ENCODE results near the gene CKS2.

CKS2 gene

GRCh38 chr9:89313842-89314241, 2.8 kb downstream of the CKS2 start:
- no peaks in the 10 kb centered on the region for H3K27me3 ChIP-seq (ENCODE audit: control insufficient read depth in 1 of 2, insufficient read depth in 2 of 2, low read length in 2 of 2)
- H3K9me3 ChIP-seq (ENCODE audit: low read length): no peaks in the 10 kb centered on the region
- H3K4me3 ChIP-seq (ENCODE audit: low read depth in 1 of 2, low read length in 2 of 2): no peak overlapping the region
- no peaks in the 10 kb centered on the region for H3K36me3 ChIP-seq (ENCODE audit: insufficient read depth, low read length)
- no peak overlapping the region for H3K27ac ChIP-seq (ENCODE audit: low read depth, low read length)
- peaks cover 28% of the 10 kb centered on the region for H3K4me1 ChIP-seq (ENCODE audit: insufficient read depth, low read length)
- no peak overlapping the region for H3K9ac ChIP-seq (ENCODE audit: low read length)

- H3K9ac ChIP-seq (ENCODE audit: low read length): no peak overlapping the region
- H3K4me1 ChIP-seq (ENCODE audit: insufficient read depth, low read length): peaks cover 28% of the 10 kb centered on the region
- no peak overlapping the region for H3K4me3 ChIP-seq (ENCODE audit: low read depth in 1 of 2, low read length in 2 of 2)
- H3K27ac ChIP-seq (ENCODE audit: low read depth, low read length): no peak overlapping the region
- no peaks in the 10 kb centered on the region for H3K36me3 ChIP-seq (ENCODE audit: insufficient read depth, low read length)
- H3K27me3 ChIP-seq (ENCODE audit: control insufficient read depth in 1 of 2, insufficient read depth in 2 of 2, low read length in 2 of 2): no peaks in the 10 kb centered on the region
- no peaks in the 10 kb centered on the region for H3K9me3 ChIP-seq (ENCODE audit: low read length)
Observed at GRCh38 chr9:89314955-89315354, 4.0 kb downstream of the CKS2 start.

DNA sequence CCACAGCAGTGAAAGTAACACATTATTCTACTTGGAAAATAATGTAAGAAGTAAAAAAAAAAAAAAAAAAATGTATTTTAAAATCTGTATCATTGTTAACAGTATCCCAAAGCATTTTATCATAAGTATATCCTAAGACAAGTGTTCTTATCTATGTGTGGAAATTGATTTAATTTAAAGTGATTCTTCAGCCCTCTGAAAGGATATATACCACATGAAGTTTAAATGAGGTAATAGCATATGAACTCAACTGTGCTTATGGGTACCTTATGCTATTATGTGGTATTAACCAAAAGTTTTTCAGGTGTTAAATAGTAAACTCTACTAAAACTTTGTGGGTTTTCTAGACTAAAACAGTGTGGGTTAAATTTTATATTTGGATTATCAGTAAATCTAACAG, 4.5 kb downstream of the CKS2 start:
- no peaks in the 10 kb centered on the region for H3K9me3 ChIP-seq (ENCODE audit: low read length)
- H3K27me3 ChIP-seq (ENCODE audit: control insufficient read depth in 1 of 2, insufficient read depth in 2 of 2, low read length in 2 of 2): no peaks in the 10 kb centered on the region

DNA sequence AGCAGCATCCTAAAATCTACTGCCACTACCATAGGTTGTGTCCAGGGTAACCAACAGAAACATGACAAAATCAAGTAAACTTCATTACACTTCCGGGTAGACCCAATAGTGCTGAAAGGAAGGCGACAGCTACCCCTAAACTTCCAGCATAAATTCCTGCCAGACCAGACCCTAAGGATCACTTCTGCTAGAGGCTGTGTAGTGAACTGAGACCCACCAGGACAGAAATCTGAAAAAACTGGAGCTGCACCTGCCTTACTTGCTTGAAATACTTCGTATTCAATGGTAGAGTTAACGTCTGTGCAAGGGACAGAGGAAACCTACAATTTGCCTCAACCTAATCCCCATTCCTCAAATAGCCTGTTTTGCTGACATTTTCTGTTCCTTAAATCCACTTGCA, 6.3 kb downstream of the CKS2 start:
- Histone ChIP-seq H3K27me3 (ENCODE audit: control insufficient read depth in 1 of 2, insufficient read depth in 2 of 2, low read length in 2 of 2) (no peaks in the 10 kb centered on the region), H3K4me1 (ENCODE audit: insufficient read depth, low read length) (peaks cover 28% of the 10 kb centered on the region), H3K27ac (ENCODE audit: low read depth, low read length) (no peak overlapping the region), H3K9me3 (ENCODE audit: low read length) (no peaks in the 10 kb centered on the region), H3K9ac (ENCODE audit: low read length) (no peak overlapping the region), H3K36me3 (ENCODE audit: insufficient read depth, low read length) (no peaks in the 10 kb centered on the region), H3K4me3 (ENCODE audit: low read depth in 1 of 2, low read length in 2 of 2) (no peak overlapping the region)

More for the DNA sequence above, 4.5 kb downstream of the CKS2 start:
- H3K9ac ChIP-seq (ENCODE audit: low read length): no peak overlapping the region
- no peaks in the 10 kb centered on the region for H3K36me3 ChIP-seq (ENCODE audit: insufficient read depth, low read length)
- no peak overlapping the region for H3K27ac ChIP-seq (ENCODE audit: low read depth, low read length)
- peaks cover 33% of the 10 kb centered on the region for H3K4me1 ChIP-seq (ENCODE audit: insufficient read depth, low read length)
- no peak overlapping the region for H3K4me3 ChIP-seq (ENCODE audit: low read depth in 1 of 2, low read length in 2 of 2)

DNA sequence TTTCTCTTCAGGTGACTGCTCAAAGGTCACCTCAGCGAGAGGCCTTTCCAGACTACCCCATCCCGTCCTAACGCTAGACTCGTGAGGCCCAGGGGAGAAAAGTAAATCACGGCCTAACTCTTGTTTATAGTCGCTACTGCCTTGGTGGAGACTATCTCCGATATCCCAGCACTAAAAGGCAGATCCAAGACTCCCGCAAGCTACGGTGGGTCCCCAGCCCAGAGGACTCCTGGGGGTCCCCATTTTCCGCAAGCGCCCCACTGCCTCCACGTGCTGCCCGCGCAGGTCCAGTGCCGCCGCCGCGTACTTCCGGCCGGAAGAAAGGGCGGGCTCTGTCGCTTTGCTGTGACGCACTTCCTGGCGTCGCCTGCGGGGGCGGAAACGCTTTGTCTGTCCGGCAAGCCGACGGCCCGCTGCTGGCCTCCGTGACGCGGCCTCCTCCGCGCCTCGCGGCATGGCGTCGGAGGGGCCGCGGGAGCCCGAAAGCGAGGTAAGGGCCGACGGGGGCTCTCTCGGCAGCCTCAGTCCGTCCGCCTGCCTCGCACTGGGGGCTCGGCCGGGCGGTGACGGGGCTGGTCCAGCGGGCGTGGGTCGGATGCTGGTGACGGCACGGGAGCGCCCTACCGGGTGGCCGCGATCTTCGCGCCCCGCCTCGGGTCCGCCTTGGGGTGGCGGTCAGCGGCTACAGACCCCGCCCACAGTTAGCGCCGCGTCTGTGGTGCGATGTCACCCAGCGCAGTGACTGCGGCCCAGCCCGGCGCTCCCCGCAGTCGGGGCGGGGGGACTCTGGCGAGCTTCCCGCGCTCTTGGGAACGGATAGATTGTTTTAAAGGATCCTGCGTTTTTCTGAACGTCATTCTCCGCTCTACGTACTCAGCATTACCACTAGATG, 7.4 kb downstream of the CKS2 start, which contains the start of gene SECISBP2:
TSS of gene SECISBP2 (plus strand) at position 378 of the 892 bp plus-strand sequence. CDS start at position 455, 77 bp downstream.
- Histone ChIP-seq H3K4me3 (ENCODE audit: low read depth in 1 of 2, low read length in 2 of 2) (peak within 1 kb of the TSS; percentile 65 to 69), H3K9ac (ENCODE audit: low read length) (peak within 1 kb of the TSS; percentile 82), H3K36me3 (ENCODE audit: insufficient read depth, low read length) (no peaks in the 10 kb centered on the region), H3K4me1 (ENCODE audit: insufficient read depth, low read length) (peaks cover 30% of the 10 kb centered on the region), H3K9me3 (ENCODE audit: low read length) (no peaks in the 10 kb centered on the region), H3K27me3 (ENCODE audit: control insufficient read depth in 1 of 2, insufficient read depth in 2 of 2, low read length in 2 of 2) (no peaks in the 10 kb centered on the region), H3K27ac (ENCODE audit: low read depth, low read length) (peak within 1 kb of the TSS; percentile 92)

- peaks cover 30% of the 10 kb centered on the region for H3K4me1 ChIP-seq (ENCODE audit: insufficient read depth, low read length)
- H3K27ac ChIP-seq (ENCODE audit: low read depth, low read length): peak overlapping the region; percentile 92
- no peaks in the 10 kb centered on the region for H3K9me3 ChIP-seq (ENCODE audit: low read length)
- H3K36me3 ChIP-seq (ENCODE audit: insufficient read depth, low read length): no peaks in the 10 kb centered on the region
- peak overlapping the region; percentile 62 for H3K9ac ChIP-seq (ENCODE audit: low read length)
- H3K4me3 ChIP-seq (ENCODE audit: low read depth in 1 of 2, low read length in 2 of 2): peak overlapping the region; percentile 65 to 69
- no peaks in the 10 kb centered on the region for H3K27me3 ChIP-seq (ENCODE audit: control insufficient read depth in 1 of 2, insufficient read depth in 2 of 2, low read length in 2 of 2)
Observed at GRCh38 chr9:89319015-89319905, 8.3 kb downstream of the CKS2 start.

DNA sequence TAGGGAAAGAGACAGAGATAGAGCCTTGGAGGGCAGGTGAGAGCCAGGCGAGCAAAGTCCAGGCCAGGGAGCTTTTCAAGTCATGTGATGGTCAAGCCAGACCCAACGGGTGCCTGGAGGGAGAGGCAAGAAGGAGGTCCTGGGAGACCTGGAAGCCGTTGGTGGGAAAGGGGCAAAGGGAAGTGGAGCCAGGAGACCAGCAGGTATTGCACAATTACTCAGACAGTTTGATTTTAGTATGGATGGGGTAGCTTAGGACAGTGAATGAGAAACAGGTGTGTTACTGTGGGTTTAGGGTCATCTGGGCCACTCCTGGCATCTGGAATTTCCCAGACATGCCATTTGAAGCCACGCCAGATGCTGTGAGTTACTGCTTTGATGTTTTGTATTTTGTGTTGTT, 12.4 kb downstream of the CKS2 start:
- H3K9ac ChIP-seq (ENCODE audit: low read length): no peak overlapping the region
- no peak overlapping the region for H3K27ac ChIP-seq (ENCODE audit: low read depth, low read length)
- H3K4me1 ChIP-seq (ENCODE audit: insufficient read depth, low read length): peaks cover 24% of the 10 kb centered on the region
- no peaks in the 10 kb centered on the region for H3K9me3 ChIP-seq (ENCODE audit: low read length)
- H3K36me3 ChIP-seq (ENCODE audit: insufficient read depth, low read length): peaks cover 3% of the 10 kb centered on the region
- H3K27me3 ChIP-seq (ENCODE audit: control insufficient read depth in 1 of 2, insufficient read depth in 2 of 2, low read length in 2 of 2): no peaks in the 10 kb centered on the region
- no peak overlapping the region for H3K4me3 ChIP-seq (ENCODE audit: low read depth in 1 of 2, low read length in 2 of 2)

DNA sequence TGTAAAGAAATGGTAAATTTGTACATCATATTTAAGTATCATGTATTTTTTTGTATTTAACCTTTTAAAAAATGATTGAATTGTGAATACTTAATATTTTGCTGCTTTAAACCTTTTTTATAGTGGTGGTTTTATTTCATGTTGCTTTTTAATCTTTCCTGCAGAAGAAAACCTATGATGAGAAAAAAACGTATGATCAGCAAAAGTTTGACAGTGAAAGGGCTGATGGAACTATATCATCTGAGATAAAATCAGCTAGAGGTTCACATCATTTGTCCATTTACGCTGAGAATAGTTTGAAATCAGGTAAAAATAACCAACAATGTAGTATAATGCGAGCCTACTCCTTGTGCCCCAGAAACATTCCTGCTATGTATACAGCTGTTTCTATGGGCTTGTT, 14.7 kb downstream of the CKS2 start:
- Histone ChIP-seq H3K9ac (ENCODE audit: low read length) (no peak overlapping the region), H3K27ac (ENCODE audit: low read depth, low read length) (no peak overlapping the region), H3K4me3 (ENCODE audit: low read depth in 1 of 2, low read length in 2 of 2) (no peak overlapping the region), H3K9me3 (ENCODE audit: low read length) (no peaks in the 10 kb centered on the region), H3K27me3 (ENCODE audit: control insufficient read depth in 1 of 2, insufficient read depth in 2 of 2, low read length in 2 of 2) (no peaks in the 10 kb centered on the region), H3K4me1 (ENCODE audit: insufficient read depth, low read length) (peaks cover 8% of the 10 kb centered on the region), H3K36me3 (ENCODE audit: insufficient read depth, low read length) (peaks cover 26% of the 10 kb centered on the region)

DNA sequence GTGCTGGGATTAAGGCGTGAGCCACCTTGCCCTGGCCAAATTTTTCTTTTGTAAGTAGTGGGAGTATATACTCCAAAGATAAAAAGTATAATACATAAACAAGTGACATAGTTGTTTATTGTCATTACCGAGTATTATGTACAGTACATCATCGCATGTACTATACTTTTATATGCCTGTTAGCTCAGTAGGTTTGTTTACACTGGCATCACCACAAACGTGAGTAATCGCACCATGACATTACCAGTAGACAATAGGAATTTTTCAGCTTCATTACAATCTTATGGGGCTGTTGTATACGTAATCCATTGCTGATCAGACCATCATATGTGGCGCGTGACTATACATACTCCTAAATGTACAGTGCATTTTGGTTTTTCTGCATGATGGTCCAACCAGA, 17.1 kb downstream of the CKS2 start:
- peaks cover 3% of the 10 kb centered on the region for H3K4me1 ChIP-seq (ENCODE audit: insufficient read depth, low read length)

GRCh38 chr9:89329917-89330316, 18.9 kb downstream of the CKS2 start:
- peaks cover under 1% of the 10 kb centered on the region for H3K4me1 ChIP-seq (ENCODE audit: insufficient read depth, low read length)
- no peak overlapping the region for H3K27ac ChIP-seq (ENCODE audit: low read depth, low read length)
- H3K4me3 ChIP-seq (ENCODE audit: low read depth in 1 of 2, low read length in 2 of 2): no peak overlapping the region
- H3K9ac ChIP-seq (ENCODE audit: low read length): no peak overlapping the region
- H3K9me3 ChIP-seq (ENCODE audit: low read length): no peaks in the 10 kb centered on the region
- H3K27me3 ChIP-seq (ENCODE audit: control insufficient read depth in 1 of 2, insufficient read depth in 2 of 2, low read length in 2 of 2): no peaks in the 10 kb centered on the region
- peaks cover 56% of the 10 kb centered on the region for H3K36me3 ChIP-seq (ENCODE audit: insufficient read depth, low read length)

More for the DNA sequence above, 17.1 kb downstream of the CKS2 start:
- Histone ChIP-seq H3K36me3 (ENCODE audit: insufficient read depth, low read length) (peaks cover 41% of the 10 kb centered on the region), H3K9me3 (ENCODE audit: low read length) (no peaks in the 10 kb centered on the region), H3K27ac (ENCODE audit: low read depth, low read length) (no peak overlapping the region), H3K4me3 (ENCODE audit: low read depth in 1 of 2, low read length in 2 of 2) (no peak overlapping the region), H3K9ac (ENCODE audit: low read length) (no peak overlapping the region), H3K27me3 (ENCODE audit: control insufficient read depth in 1 of 2, insufficient read depth in 2 of 2, low read length in 2 of 2) (no peaks in the 10 kb centered on the region)

DNA sequence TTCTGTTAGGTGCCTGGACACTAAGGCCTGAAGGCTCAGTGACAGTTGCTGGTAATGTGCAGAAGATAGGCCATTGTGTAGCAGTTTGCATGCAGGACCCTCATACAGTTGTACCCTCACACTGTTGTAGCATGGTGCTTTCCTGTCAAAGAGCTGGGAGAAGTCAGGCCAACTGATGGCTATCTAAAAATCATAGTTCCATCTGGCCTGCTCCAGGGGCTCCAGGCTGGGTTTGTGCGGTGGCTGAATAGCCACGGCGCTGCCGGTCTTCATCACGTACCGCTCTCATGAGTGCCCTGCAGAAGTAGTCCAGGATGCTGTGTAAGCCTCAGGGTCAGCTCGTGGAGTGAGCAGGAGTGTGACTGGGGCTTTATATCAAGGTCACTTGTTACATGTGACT, 19.5 kb downstream of the CKS2 start:
- H3K4me3 ChIP-seq (ENCODE audit: low read depth in 1 of 2, low read length in 2 of 2): no peak overlapping the region
- H3K27me3 ChIP-seq (ENCODE audit: control insufficient read depth in 1 of 2, insufficient read depth in 2 of 2, low read length in 2 of 2): no peaks in the 10 kb centered on the region
- H3K9ac ChIP-seq (ENCODE audit: low read length): no peak overlapping the region
- no peaks in the 10 kb centered on the region for H3K4me1 ChIP-seq (ENCODE audit: insufficient read depth, low read length)
- H3K27ac ChIP-seq (ENCODE audit: low read depth, low read length): no peak overlapping the region
- H3K9me3 ChIP-seq (ENCODE audit: low read length): no peaks in the 10 kb centered on the region
- H3K36me3 ChIP-seq (ENCODE audit: insufficient read depth, low read length): peaks cover 58% of the 10 kb centered on the region

All from muscle layer of colon (tissue), 2 donors.